Endodermal cell (in vitro differentiated cells): ENCODE data around the gene SCN8A. TPM values are rescaled to one million over a fixed set of nuclear protein-coding genes. Genes with fewer than 3 reads are reported as not detected.

ENCODE experiments used
- DNase-seq: peaks from one replicate; pipeline ENCODE4 v3.0.0-alpha.2; 2017
- H3K27ac ChIP-seq: 2 replicates; pipeline ENCODE4 v1.5.1; 2013; ENCODE audit warnings: mild to moderate bottlenecking, low read depth, low read length, moderate library complexity
- H3K27me3 ChIP-seq: 2 replicates; pipeline ENCODE4 v1.6.1; 2013; ENCODE audit warnings: mild to moderate bottlenecking, low read length, moderate library complexity; ENCODE audit not compliant: insufficient read depth, control insufficient read depth, poor library complexity, severe bottlenecking
- H3K36me3 ChIP-seq: 2 replicates; pipeline ENCODE4 v1.7.0; 2013; ENCODE audit warnings: mild to moderate bottlenecking, low read length, moderate library complexity; ENCODE audit not compliant: control insufficient read depth, insufficient read depth
- H3K4me1 ChIP-seq: one replicate; pipeline ENCODE4 v1.7.0; 2013; ENCODE audit warnings: low read length; ENCODE audit not compliant: control insufficient read depth, insufficient read depth
- H3K4me3 ChIP-seq: 2 replicates; pipeline ENCODE4 v1.5.1; 2013; ENCODE audit warnings: mild to moderate bottlenecking, low read length, moderate library complexity
- H3K9ac ChIP-seq: 2 replicates; pipeline ENCODE4 v1.6.1; 2013; ENCODE audit warnings: mild to moderate bottlenecking, low read length, moderate library complexity; ENCODE audit not compliant: poor library complexity, severe bottlenecking; ENCODE audit errors: extremely low read depth
- H3K9me3 ChIP-seq: 2 replicates; pipeline ENCODE4 v1.6.1; 2013; ENCODE audit warnings: mild to moderate bottlenecking, low read length, moderate library complexity; ENCODE audit not compliant: control insufficient read depth
- H3K27ac Mint-ChIP-seq: 2 replicates; pipeline ENCODE4 v1.8.0; 2020; ENCODE audit warnings: mixed read lengths
- H3K27me3 Mint-ChIP-seq: 2 replicates; pipeline ENCODE4 v1.8.0; 2021; ENCODE audit warnings: mild to moderate bottlenecking, mixed read lengths; ENCODE audit not compliant: insufficient read depth
- H3K36me3 Mint-ChIP-seq: 2 replicates; pipeline ENCODE4 v1.8.0; 2020; ENCODE audit warnings: low read depth, mixed read lengths
- H3K4me1 Mint-ChIP-seq: 2 replicates; pipeline ENCODE4 v1.8.0; 2020; ENCODE audit warnings: mixed read lengths
- H3K4me3 Mint-ChIP-seq: 2 replicates; pipeline ENCODE4 v1.8.0; 2020; ENCODE audit warnings: mild to moderate bottlenecking, moderate library complexity, mixed read lengths
- H3K9me3 Mint-ChIP-seq: 2 replicates; pipeline ENCODE4 v1.8.0; 2020; ENCODE audit warnings: mild to moderate bottlenecking, mixed read lengths
- WGBS, 2 experiments: methylation state at CpG; one replicate each; pipeline versions ENCODE4 v1.1.5 to v1.1.7; 2013; ENCODE audit warnings: missing lambda C conversion rate in 2 of 2, mixed read lengths in 1 of 2; ENCODE audit not compliant: insufficient coverage in 1 of 2, insufficient read length in 1 of 2; 5-methylcytosine and 5-hydroxymethylcytosine counted together
- total RNA-seq, 2 donors: library from RNA; stranded (reverse); fragmentation: NEBNext Ultra II Directional in 1 of 2; extraction: Animal tissue kit (Norgen Biotek cat#: 25700) in 1 of 2; gene quantifications; 2 replicates in 1 of 2; 3 replicates in 1 of 2; pipeline ENCODE4 v1.2.1, GENCODE V29; 2021
- TF ChIP-seq, protein P1 (sequence below): fragments of 200-600 bp; sonication (generic); conservative IDR thresholded peaks from 2 replicates; pipeline ENCODE4 v1.5.0; 2021; ENCODE audit warnings: antibody characterized with exemption, mild to moderate bottlenecking

The SCN8A gene
- total RNA-seq, 2 donors from 2014 or later, result 9.5 to 9.7 TPM

GRCh38 chr12:51721282-51721940, 130.4 kb downstream of the SCN8A start:
- Histone ChIP-seq H3K9me3 (no peaks in the 10 kb centered on the region), H3K36me3 (no peaks in the 10 kb centered on the region), H3K4me1 (no peaks in the 10 kb centered on the region), H3K4me3 (no peak overlapping the region), H3K9ac (no peak overlapping the region), H3K27ac (no peak overlapping the region), H3K27me3 (no peaks in the 10 kb centered on the region)
- 85 to 92% methylated on average over 21 to 44 of the region's 44 CpGs for WGBS, 2 experiments
- Mint-ChIP-seq H3K27ac (no peak overlapping the region), H3K9me3 (no peaks in the 10 kb centered on the region), H3K4me3 (peak overlapping the region; percentile 41), H3K27me3 (peaks cover 16% of the 10 kb centered on the region), H3K36me3 (peaks cover 5% of the 10 kb centered on the region), H3K4me1 (peaks cover 4% of the 10 kb centered on the region)
- TF ChIP-seq, protein P1, sequence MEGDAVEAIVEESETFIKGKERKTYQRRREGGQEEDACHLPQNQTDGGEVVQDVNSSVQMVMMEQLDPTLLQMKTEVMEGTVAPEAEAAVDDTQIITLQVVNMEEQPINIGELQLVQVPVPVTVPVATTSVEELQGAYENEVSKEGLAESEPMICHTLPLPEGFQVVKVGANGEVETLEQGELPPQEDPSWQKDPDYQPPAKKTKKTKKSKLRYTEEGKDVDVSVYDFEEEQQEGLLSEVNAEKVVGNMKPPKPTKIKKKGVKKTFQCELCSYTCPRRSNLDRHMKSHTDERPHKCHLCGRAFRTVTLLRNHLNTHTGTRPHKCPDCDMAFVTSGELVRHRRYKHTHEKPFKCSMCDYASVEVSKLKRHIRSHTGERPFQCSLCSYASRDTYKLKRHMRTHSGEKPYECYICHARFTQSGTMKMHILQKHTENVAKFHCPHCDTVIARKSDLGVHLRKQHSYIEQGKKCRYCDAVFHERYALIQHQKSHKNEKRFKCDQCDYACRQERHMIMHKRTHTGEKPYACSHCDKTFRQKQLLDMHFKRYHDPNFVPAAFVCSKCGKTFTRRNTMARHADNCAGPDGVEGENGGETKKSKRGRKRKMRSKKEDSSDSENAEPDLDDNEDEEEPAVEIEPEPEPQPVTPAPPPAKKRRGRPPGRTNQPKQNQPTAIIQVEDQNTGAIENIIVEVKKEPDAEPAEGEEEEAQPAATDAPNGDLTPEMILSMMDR, result peak; percentile 60
- DNase-seq, result peak; percentile 92

DNA sequence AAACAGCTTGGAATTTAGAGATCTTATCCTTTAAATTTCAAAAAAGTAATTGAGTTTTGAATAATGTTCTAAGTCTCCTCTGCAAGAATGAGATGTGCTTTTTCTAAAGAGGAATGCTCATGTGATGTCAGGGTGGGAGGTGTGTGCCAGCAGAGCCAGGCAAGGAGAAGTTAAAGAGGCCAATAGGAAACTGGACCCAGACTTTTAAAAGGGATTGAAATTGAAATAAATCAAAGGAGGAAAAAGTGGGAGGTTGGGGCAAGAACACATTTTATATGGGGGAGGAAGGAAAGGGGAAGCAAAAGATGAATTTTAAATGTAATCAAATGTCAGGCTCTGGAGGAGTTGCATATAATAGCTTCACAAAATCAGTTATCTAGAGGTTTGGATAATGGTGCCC, 131.4 kb downstream of the SCN8A start:
- Mint-ChIP-seq H3K27me3 (peaks cover 16% of the 10 kb centered on the region), H3K4me1 (no peaks in the 10 kb centered on the region), H3K27ac (no peak overlapping the region), H3K36me3 (peaks cover 5% of the 10 kb centered on the region), H3K9me3 (no peaks in the 10 kb centered on the region), H3K4me3 (no peak overlapping the region)
- Histone ChIP-seq H3K27ac (no peak overlapping the region), H3K9me3 (no peaks in the 10 kb centered on the region), H3K9ac (no peak overlapping the region), H3K27me3 (no peaks in the 10 kb centered on the region), H3K4me3 (no peak overlapping the region), H3K4me1 (no peaks in the 10 kb centered on the region), H3K36me3 (no peaks in the 10 kb centered on the region)
- DNase-seq, result no peak
- TF ChIP-seq, protein P1, result no peak

GRCh38 chr12:51726161-51726560, 135.1 kb downstream of the SCN8A start:
- Mint-ChIP-seq H3K4me1 (no peaks in the 10 kb centered on the region), H3K36me3 (peaks cover 7% of the 10 kb centered on the region), H3K9me3 (no peaks in the 10 kb centered on the region), H3K4me3 (no peak overlapping the region), H3K27ac (no peak overlapping the region), H3K27me3 (peaks cover 15% of the 10 kb centered on the region)
- H3K4me3 ChIP-seq, result no peak overlapping the region
- no peaks in the 10 kb centered on the region for H3K36me3 ChIP-seq
- no peak for DNase-seq
- H3K27ac ChIP-seq, result no peak overlapping the region
- no peaks in the 10 kb centered on the region for H3K4me1 ChIP-seq
- TF ChIP-seq, protein P1, result no peak
- no peak overlapping the region for H3K9ac ChIP-seq
- no peaks in the 10 kb centered on the region for H3K27me3 ChIP-seq
- H3K9me3 ChIP-seq, result no peaks in the 10 kb centered on the region
- 100% methylated on average over 1 of the region's 1 CpG for WGBS, 2 experiments
